ENCODE data around the gene RELB.

The RELB gene

DNA sequence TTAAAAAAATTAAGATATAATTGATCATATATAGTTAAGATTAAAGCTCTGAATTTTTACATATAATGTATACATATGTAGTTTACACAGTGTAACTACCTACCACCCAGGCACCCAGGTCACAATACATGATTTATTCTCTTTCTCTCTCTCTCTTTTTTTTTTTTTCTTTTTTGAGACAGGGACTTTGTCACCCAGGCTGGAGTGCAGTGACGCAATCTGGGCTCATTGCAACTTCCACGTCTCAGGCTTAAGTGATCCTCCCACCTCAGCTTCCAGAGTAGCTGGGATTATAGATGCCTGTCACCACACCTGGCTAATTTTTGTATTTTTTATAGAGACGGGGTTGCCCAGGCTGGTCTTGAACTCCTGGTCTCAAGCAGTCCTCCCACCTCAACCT lies 18.8 kb downstream of the RELB start:
- no peak for DNase-seq (ENCODE audit: low read depth in 3 of 3)

DNA sequence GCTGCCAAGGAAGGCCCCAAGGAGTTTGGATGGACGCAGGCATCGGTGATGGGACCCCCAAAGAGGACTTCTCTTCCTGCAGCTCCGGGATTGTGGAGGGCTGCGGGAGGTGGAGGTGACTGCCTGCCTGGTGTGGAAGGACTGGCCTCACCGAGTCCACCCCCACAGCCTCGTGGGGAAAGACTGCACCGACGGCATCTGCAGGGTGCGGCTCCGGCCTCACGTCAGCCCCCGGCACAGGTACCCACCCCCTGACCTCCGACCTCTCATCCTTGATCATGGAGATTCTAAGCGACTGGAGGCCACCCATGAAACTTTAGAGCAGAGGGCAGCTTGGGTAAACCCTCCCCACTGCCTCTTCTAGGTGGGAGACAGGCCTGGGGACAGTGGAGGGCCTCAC lies 20.7 kb downstream of the RELB start:
- DNase-seq (ENCODE audit: low read depth in 3 of 3) = no peak

DNA sequence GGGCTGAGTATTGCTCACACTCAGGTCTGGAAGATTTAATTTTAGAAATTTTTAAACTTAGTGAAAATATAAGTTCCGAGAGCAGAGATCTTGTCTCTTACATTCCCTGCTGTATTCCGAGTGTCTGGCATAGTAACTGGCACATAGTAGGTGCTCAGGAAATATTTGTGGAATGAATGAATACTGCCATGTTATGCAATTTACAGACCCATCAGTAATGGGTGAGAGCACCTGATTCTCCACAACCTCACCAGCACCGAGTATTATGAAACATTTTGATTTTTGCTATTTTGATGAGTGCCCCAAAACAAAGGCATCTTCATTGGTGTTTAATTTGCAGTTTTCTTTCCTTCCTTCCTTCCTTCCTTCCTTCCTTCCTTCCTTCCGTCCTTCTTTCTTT lies 21.8 kb downstream of the RELB start:
- DNase-seq (ENCODE audit: low read depth in 3 of 3) = no peak

DNA sequence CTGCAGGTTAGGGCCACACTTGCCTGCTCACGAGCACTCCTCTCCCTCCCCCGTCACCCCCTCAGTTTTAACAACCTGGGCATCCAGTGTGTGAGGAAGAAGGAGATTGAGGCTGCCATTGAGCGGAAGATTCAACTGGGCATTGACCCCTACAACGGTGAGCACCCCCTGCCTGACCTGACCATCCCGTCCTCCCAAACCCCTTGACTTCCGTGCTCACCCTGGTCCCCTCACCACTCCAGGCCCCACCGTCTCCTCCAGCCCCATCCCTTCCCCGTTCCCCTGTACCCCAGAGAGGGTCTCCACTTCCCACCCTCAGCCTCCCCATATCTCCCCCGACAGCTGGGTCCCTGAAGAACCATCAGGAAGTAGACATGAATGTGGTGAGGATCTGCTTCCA lies 24.0 kb downstream of the RELB start:
- DNase-seq (ENCODE audit: low read depth in 3 of 3) = no peak

DNA sequence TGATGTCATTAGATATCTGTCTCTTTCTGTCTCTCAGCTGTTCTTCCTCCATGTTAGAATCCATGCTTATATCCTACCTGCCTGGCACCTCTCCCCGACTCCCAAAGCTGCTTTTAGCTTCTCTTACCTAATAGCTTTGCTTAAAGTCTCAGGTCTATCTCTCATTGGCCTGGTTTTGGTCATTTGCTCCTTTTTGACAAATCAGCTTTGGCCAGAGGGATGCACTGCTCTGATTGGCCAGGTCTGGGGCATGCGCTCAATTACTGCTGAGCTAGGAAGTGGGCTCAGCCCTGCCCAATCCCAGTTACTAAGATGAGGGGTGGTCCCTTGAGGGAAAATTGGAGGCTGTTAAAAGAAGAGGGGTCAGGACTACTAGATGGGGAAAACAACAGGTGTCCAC lies 26.1 kb downstream of the RELB start:
- DNase-seq (ENCODE audit: low read depth in 3 of 3) = no peak

DNA sequence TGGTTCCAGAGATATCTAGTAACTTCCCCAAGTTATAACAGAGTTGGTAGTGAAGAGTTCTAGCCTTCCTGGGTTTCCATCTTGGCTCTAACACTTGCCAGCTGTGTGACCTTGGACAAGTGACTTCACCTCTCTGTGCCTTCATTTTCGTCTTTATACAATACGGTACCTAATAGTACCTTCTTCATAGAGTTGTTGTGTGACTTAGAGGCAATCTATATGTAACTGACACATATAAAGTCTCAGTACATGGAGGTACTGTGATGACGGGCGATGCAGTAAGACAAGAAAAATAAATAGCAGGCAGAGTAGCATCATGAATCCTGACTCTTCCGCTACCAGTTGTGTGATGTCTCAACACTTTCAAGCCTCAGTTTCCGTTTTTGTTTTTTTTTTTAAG lies 29.6 kb downstream of the RELB start:
- DNase-seq (ENCODE audit: low read depth in 3 of 3) = no peak

DNA sequence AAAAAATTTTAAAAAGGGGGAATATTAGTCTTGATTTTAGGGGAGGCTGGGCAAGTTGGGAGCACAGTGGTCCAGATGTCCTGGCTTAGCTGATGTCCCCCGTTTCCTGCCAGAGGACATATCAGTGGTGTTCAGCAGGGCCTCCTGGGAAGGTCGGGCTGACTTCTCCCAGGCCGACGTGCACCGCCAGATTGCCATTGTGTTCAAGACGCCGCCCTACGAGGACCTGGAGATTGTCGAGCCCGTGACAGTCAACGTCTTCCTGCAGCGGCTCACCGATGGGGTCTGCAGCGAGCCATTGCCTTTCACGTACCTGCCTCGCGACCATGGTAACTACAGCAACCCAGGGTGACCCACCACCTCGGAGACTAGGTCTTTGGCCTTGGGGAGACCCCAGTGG lies 31.2 kb downstream of the RELB start:
- no peak for DNase-seq (ENCODE audit: low read depth in 3 of 3)

DNA sequence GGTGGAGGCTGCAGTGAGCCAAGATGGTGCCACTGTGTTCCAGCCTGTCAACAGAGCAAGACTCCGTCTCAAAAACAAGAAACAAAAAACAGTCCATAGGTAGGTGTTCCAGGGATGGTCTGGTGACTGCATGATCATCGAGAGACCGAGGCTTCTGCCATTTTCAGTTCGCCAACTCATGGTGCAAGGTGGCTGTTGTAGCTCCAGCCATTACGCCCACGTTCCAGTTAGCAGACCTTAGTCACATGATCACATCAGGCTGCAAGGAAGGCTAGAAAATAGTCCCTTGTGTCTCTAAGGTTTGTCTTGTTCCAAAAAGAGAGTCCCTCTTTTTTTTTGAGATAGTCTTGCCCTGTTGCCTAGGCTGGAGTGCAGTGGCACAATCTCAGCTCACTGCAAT lies 34.5 kb downstream of the RELB start:
- no peak for DNase-seq (ENCODE audit: low read depth in 3 of 3)

DNA sequence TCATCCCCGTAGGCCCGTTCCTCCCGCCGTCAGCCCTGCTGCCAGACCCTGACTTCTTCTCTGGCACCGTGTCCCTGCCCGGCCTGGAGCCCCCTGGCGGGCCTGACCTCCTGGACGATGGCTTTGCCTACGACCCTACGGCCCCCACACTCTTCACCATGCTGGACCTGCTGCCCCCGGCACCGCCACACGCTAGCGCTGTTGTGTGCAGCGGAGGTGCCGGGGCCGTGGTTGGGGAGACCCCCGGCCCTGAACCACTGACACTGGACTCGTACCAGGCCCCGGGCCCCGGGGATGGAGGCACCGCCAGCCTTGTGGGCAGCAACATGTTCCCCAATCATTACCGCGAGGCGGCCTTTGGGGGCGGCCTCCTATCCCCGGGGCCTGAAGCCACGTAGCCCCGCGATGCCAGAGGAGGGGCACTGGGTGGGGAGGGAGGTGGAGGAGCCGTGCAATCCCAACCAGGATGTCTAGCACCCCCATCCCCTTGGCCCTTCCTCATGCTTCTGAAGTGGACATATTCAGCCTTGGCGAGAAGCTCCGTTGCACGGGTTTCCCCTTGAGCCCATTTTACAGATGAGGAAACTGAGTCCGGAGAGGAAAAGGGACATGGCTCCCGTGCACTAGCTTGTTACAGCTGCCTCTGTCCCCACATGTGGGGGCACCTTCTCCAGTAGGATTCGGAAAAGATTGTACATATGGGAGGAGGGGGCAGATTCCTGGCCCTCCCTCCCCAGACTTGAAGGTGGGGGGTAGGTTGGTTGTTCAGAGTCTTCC lies 36.3 kb downstream of the RELB start:
- DNase-seq (ENCODE audit: low read depth in 3 of 3) = no peak

DNA sequence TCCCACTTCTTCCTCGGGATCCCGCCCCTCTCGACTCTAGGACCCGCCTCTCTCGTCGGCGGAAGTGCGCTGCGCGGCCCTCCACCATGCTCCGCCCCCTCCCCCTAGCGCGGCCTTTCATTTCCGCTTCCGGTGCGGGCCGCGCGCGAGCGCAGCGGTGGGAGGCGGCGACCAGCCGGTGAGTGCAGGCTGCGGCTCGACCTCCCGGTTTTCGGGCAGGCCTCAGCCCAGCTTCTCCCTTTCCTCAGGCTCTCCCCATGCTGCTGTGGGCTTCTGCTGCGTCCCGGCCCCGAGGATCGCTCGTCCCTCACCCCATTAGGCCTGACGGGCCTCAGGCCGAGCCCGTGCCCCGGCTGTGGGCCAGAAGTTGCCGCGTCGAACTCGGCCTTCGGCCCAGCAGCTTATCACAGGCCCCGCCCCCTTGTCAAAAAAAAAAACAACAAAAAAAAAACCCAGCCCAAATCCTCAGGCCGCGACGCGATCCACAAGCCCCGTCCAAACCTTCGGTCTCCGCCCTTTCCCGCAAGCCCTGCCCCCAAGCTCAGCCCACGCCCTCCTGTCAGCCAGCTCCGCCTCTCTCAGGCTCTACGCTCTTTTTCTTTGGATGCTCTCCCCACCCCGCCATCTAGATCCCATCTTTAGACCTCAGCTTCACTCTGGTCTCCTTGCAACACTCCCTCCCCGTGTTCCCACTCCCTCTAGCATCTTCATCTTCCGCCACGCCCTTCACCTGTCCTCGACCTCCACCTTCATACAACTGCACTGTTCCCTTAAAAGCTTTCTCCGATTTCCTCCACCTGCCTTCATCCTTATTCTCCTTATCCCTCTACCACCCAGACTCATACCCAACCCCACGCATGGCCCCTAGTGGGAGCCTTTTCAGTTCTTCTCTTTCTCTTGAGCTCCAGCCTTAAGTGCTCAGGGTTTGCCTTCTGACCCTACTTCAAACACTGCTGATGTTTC lies 37.9 kb downstream of the RELB start, which contains the start of gene CLASRP:
CLASRP (plus strand) TSS at position 115 of the 963 bp plus-strand sequence. CDS start 1,168 bp downstream, outside the sequence.
- peak; percentile 73 to 87 (median 76) for DNase-seq (ENCODE audit: low read depth in 3 of 3)

DNA sequence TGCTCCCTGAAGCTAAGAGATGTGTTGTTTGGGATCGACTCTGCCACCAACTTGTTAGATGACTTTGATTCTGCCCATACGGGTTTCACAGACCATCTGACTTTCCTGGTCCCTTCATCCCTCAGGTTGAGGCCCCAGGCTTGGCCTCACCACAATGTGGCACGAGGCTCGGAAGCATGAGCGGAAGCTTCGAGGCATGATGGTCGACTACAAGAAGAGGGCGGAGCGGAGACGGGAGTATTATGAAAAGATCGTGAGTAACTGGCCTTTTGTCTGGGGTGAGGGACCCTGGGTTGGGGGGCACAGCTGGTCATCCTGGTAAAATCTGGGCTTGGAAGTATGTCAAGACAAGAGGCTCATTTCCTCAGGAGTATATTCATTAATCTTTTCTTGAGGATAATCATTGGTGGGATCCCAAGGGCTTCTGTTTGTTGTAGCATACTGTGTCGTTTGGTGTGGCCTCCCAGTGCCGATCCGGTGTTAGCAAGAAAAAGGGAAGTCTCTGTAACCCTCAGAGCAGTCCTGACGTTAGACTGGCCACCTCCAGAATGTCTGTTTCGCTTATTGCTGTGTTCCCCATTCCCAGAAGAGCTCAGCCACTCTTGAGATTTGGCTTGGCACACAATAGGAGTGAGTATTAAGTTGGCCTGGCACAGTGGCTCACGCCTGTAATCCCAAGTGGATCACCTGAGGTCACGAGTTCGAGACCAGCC lies 39.0 kb downstream of the RELB start:
- no peak for DNase-seq (ENCODE audit: low read depth in 3 of 3)

DNA sequence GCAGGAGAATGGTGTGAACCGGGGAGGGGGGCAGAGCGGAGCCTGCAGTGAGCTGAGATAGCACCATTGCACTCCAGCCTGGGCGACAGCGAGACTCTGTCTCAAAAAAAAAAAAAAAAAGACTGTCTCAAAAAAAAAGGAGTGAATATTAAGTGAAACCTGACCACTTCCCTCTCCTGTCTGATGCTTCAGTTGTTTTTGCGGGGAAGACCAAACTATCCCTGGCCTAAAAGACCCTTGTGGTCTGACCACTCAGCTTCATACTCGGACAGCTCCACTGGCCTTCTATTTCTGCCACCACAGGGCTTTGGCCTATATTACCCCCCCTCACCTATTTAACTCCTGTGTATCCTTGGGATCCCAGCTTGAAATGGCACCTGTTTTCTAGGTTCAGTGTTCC lies 39.9 kb downstream of the RELB start:
- DNase-seq (ENCODE audit: low read depth in 3 of 3) = no peak

DNA sequence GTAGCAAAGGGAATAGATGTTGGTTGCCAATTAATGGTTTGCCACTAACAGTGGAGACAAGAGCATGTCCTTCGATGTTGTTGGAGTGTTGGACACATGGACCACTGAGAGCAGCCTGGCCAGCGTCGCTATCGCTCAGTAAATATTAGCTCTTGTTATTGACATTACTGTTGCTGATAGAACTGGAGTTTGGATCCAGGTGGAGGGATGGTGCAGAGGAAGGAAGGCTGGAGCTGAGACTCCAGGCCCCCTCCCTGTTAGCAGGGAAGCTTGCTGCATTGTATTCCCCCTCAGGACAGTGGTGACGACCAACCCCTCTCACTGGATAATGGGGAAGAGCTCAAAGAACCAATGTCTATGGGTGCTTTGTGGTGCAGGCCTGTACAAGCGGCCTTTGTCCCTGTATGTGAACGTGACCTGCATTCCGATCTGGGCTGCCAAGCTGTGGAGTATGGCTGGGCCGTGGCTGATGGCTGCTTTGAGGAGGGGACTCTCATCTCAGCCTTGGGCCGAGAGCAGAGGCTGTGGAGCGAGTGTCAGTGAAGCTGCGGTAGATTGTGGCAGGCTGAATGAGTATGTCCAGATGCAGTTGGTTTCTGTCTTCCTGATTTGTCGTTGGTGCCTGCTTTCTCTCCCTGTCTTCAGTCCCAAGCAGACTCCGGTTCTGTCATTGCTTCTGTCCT lies 44.5 kb downstream of the RELB start:
- DNase-seq (ENCODE audit: low read depth in 3 of 3) = no peak

DNA sequence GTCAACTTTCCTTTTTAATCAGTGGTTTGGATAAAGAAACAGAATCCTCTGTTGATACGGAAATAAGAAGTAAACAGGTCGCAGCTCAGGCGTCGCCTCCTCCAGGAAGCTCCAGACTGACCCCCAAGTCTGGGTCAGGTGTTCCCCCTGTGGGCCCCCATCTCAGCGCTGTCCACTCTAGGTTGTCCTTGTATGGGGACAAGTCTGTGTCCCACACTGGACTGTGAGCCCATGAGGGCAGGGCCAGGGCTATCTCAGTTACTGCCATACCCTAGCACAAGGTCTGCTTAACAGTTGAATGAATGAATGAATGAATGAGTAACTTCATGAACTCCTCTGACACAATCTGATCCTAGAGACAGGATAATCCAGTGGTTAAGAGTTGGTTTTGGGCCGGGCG lies 45.1 kb downstream of the RELB start:
- DNase-seq (ENCODE audit: low read depth in 3 of 3) = no peak

DNA sequence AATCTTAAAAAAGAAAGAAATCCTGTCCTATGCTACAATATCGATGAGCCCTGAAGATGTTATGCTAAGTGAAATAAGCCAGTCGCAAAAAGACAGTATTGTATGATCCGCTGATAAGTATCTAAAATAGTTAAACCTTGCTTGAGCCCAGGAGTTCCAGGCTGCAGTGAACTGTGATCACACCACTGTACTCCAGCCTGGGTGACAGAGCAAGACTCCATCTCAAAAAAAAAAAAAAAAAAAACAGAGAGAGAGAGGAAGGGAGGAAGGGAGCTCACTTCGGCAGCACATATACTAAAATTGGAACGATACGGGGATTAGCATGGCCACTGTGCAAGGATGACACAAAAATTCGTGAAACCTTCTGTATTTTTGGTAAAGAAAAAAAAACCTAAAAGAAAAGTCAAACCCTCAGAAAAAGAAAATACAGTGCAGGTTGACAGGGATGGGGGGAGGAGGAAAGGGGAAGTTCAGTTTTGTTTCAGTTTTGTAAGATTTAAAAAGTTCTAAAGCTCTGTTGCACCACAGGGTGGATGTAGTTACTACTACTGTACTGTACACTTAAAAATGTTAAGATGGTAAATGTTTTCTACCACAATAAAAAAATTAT lies 46.0 kb downstream of the RELB start:
- no peak for DNase-seq (ENCODE audit: low read depth in 3 of 3)

DNA sequence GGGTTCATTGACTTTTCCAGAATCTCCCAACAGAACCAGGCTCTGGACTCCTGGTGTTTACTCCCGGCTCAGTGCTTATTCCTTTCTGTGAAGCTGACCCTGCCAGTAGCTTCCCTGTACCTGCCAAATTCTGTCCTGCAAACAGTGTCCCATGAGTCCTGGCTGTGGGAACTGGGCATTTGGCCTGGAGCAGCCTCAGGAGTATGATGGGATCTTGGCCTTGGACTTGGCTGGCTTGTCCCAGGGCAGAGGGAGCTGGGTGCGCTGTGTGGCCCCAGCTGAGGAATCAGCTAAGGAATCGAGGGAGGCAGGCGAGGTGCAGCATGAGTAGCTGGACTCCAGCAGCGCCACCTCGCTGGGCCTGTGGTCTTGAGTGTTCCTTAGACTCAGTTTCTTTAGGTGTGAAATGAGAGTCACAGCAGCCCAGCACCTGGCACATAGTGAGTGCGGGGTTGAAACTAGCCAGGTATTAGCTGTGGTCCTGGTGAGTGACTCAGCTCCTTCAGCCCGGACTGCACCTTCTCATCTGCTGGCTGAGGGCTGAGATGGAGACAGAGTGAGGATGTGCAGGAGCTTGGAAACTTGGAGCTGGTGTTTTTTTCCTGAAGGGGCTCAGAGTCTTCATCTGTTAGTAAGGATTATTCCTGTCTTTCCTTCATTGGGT lies 47.9 kb downstream of the RELB start:
- DNase-seq (ENCODE audit: low read depth in 3 of 3) = no peak

DNA sequence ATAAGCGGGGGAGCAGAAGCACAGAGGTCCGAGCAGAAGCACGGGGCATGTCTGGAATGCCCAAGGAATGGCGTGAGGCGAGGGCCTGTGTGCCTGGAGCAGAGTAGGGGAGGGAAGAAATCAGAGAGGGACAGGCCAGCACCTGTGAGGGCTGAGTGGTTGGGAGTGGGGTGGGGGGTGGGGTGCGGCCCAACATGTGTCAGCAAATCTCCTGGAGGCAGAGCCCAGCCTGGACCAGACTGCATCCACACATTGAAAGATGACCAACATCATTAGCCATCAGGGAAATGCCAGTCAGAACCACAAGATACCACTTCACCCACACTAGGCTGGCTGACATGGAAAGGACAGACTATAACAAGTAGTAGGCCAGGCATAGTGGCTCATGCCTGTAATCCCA lies 48.8 kb downstream of the RELB start:
- no peak for DNase-seq (ENCODE audit: low read depth in 3 of 3)

DNA sequence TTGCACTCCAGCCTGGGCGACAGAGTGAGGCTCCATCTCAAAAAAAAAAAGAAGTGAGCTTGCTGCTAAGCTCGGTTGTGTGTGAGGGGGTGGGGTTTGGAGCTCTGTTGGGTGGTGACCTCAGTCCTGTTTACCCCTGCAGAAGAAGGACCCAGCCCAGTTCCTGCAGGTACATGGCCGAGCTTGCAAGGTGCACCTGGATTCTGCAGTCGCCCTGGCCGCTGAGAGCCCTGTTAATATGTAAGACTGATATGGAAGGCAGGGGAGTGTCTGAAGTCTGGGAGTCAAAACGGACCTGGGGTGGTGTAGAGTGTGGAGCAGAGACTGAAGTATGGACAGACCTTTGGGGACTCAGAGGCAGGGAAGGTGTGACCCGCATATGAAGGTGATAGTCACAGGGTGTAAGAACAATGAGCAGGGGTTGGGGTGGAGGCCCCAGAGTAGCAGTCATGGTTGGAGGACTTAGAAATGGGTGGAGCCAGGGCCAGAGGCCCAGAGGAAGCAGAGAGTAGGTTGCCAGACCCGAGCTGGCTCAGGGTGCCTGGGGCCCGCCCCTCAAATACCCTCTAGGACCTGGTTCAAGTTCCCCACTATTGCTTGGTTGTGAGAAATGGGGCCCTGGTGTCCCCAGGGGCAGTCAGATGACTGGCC lies 50.8 kb downstream of the RELB start:
- DNase-seq (ENCODE audit: low read depth in 3 of 3) = no peak

DNA sequence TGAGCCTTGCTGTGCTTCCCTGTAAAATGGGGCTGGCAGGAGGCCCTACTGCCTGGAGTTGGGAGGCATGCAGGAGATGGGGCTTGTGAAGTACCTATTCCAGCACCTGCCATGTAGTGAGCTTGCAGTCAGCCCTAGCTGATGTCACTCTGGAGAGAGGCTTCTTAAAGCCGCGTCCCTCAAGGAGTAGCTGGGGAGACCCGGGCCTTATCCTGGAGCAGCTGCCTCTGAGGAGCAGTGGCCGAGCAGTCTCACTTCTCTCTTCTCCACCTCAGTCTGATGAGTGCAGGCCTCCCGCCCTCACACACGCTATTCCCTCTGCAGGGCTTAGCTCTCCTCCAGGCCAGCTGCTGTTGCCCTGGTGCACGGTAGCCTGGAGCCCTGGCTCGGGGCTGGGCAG lies 55.6 kb downstream of the RELB start:
- DNase-seq (ENCODE audit: low read depth in 3 of 3) = no peak

DNA sequence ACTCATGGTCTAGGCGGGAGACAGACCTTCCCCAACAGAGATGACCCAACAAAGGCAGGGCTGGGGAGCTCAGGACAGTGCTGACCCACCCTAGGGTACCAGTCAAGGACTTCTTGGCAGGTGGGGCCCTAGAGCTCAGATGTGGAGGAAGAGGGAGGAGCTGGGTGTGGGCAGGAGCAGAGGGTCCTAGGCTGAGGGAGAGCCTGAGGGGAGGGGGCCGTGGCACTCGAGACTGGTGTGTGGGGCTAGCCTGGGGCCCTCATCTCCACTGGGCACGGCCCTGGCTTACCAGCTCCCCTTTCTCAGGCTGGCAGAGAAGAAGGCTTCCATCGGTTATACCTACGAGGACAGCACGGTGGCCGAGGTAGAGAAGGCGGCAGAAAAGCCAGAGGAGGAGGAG lies 56.2 kb downstream of the RELB start:
- DNase-seq (ENCODE audit: low read depth in 3 of 3) = no peak
